HG03159 (cell line): ENCODE results near the gene NRG2.

Experiments used
- ATAC-seq: cut with Tn5 transposase; IDR thresholded peaks from one replicate; pipeline ENCODE4 v1.9.1; 2021; ENCODE audit warnings: mild to moderate bottlenecking, moderate library complexity; ENCODE audit not compliant: unreplicated experiment

NRG2 gene

GRCh38 chr5:140013536-140013935 is 29.6 kb downstream of the NRG2 start:
- ATAC-seq: no peak

DNA sequence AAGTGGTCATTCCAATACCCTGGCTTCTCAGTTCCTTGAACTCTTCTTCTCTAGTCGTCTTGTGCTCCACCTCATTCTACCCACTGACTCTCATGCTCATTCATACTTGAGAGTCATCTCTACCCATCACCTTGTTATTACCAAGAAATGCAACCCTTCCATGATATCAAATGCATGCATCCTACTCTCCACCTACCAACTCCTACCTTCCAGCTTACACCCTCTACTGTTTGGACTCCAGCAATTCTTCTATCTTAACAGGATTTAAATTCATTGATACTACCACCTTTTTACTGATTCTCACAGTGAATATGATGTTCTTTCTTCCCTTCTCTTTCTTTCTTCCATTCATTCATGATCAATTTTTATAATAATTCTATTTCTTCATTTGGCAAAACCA is 30.7 kb downstream of the NRG2 start:
- ATAC-seq: no peak

DNA sequence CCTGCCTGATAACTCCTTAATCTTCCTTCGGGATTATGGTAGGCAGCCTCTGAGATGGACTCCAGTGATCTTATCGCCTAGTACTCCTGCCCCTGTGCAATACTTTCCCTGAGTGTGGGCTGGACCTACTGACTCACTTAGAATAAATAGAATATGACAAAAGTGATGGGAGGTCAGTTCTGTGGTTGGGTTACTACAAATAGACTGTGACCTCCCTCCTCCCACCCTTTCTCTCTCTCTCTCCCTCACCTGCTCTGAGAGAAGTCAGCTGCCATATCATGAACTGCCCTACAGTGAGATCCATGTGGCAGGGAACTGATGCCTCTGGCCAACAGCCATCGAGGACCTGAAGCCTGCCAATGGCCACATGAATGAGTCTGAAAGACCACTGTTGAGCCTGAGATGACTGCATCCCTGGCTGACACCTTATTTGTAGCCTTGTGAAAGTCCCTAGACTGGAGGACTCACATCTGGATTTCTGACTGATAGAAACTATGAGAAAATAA is 31.7 kb downstream of the NRG2 start:
- peak; percentile 78 for ATAC-seq

DNA sequence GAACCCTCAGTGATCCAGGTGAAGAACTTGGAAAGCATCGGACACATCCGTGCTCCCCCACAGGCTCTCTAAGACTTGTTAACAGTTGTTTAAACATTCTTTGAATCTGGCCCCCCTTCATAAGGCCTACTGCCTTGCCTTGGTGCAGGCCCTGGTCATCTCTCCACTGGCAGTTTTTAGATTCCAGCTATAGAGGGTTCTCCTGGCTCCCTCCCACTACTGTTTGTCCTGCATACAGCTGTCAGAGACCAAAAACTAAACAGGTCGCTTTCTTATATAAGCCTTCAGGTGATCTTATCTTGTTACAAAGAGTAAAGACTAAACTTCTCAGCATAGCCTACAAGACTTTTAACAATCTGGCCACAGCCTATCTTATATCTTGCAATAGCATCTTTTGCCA is 32.3 kb downstream of the NRG2 start:
- no peak for ATAC-seq

GRCh38 chr5:140007311-140007710 is 35.8 kb downstream of the NRG2 start:
- no peak for ATAC-seq

DNA sequence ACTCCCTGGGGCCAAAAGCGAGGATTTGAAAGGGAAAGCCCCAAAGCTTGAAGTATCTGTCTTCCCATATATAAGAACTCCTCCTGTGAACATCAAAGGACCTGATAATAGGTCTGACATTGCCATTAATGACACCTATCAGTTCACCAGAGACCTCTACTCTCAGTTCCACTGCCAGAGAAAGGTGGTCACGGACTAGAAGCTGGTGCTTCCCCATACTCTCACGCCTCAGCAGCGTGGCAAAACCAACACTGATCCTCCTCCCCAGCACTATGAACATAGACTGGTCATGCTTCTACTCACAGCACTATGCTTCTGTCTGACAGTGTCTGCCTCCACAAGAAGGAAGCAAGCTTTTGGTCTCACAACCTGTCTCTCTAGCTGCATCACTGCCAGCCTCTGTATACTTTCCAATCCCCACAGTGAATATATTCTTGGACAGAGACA is 37.9 kb downstream of the NRG2 start:
- peak; percentile 97 for ATAC-seq

GRCh38 chr5:140004174-140004573 is 38.9 kb downstream of the NRG2 start:
- ATAC-seq: no peak

GRCh38 chr5:140003519-140003918 is 39.6 kb downstream of the NRG2 start:
- no peak for ATAC-seq

DNA sequence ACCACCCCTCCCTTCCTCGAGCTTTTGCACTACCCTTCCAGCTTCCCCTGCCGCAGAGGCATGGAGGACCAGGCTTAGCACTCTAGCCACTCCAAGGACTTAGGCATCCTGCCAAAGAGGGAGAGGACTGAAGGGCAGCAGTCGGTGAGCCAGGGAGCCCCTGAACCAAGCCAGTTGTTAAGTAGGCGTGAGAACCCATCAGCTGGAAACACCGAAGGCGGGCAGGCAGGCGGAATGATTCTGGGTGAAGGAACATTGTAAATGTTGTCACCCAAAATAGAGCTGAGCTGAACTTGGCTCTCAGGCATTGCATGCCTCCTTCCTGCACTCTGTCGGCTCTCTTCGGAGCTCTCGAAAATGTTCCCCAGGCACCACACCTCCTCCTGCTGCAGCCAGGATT is 42.8 kb downstream of the NRG2 start:
- ATAC-seq: no peak

DNA sequence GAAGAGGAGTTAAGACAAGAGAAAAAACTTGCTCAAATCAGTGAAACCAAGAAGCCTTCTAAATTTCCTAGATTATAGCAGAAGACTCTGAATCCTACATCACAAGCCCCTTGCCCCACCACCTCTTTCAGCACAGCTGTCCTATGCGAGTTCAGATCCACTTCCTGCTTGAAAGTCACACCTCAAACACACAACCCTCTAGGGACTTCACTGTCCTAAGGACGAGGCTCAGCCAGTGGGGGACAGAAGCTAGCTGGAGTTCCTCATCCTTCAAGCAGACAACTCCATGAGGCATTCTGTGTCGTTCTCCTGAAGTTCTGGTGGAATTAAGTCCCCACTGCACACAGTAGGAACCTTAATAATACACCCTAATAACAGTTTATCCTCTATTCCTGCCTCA is 44.3 kb downstream of the NRG2 start:
- ATAC-seq: no peak

DNA sequence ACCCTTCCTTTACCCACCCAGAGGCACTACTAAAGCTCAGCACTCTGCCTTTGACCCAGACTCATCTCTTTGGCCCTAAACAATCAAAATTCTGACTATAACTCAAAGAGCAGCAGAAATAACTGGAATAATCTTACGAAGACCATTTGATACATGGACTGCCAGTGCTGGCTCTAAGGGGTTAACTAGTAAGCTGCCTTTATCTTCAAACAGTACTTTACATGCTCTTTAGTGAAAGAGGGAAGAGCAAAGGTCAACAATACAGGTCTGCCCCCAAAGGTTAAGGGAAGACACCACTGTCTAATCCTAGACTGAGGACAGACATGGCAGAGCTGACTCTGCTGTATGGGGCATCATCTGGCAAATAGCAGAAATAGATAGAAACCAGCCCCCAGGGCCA is 45.8 kb downstream of the NRG2 start:
- no peak for ATAC-seq

DNA sequence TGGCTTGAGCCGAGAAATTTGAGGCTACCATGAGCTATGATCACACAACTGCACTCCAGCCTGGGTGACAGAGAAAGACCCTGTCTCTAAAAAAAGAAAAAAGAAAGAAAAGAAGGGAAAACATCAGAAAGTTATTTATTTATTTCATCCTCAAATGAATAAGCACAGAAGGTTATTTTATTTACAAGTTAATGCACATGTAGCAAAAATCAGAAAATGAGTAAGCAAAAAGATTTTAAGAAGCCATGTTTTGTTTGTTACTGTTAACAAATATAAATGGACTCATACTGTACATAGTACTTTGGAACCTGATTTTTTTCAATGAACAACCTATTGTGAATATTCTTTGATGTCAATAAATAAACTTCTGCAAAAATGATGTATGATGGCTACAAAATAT is 47.2 kb downstream of the NRG2 start:
- no peak for ATAC-seq

GRCh38 chr5:139994234-139994633 is 48.9 kb downstream of the NRG2 start:
- no peak for ATAC-seq

DNA sequence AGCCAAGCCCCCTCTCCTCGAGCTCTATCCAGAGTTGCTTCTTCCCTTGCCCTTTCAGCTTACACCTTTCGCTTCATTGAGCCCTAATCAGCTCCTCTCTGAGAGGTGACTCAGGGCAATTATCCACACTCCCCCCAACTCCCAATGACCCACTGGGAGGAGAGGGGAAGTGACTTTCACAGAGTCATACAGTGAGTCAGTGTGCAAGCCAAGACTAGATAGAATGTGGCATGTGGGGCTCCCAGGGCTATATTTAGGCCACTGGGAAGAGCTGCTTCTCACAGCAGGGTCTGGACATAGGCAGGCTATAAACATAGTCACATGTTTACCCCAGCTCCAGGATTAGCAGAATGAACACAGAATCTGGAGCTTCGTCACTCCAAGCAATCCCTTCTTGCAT is 57.4 kb downstream of the NRG2 start:
- ATAC-seq: no peak

- ATAC-seq: no peak
Observed at GRCh38 chr5:139985290-139985689, 57.8 kb downstream of the NRG2 start.

DNA sequence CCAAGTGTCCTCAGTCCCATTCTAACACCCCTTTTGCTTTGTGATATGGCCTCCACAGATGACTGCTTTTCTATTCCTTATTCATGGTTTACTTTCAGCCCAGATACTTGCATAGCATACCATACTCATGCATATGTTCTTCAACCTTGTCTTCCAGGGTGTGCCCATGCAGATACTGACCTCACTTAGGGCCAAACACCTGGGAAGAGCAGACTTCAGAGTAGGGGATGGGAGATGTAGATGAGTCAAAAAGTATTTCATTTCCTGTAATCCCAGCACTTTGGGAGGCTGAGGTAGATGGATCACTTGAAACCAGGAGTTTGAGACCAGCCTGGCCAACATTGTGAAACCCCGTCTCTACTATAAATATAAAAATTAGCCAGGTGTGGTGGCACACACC is 58.3 kb downstream of the NRG2 start:
- no peak for ATAC-seq

DNA sequence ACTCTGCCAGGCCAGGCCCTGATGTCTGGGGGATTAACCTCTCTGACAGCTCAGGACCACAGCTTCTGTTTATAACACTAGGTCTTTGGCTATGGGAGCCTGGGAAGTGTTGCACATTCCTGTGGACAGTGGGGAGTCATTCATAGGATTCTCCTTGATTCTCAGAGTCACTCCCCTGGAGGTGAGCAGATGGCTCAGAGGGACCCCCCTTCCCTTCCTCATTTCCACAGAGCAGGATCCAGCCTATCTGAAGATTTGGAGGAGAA is 60.2 kb downstream of the NRG2 start:
- no peak for ATAC-seq

DNA sequence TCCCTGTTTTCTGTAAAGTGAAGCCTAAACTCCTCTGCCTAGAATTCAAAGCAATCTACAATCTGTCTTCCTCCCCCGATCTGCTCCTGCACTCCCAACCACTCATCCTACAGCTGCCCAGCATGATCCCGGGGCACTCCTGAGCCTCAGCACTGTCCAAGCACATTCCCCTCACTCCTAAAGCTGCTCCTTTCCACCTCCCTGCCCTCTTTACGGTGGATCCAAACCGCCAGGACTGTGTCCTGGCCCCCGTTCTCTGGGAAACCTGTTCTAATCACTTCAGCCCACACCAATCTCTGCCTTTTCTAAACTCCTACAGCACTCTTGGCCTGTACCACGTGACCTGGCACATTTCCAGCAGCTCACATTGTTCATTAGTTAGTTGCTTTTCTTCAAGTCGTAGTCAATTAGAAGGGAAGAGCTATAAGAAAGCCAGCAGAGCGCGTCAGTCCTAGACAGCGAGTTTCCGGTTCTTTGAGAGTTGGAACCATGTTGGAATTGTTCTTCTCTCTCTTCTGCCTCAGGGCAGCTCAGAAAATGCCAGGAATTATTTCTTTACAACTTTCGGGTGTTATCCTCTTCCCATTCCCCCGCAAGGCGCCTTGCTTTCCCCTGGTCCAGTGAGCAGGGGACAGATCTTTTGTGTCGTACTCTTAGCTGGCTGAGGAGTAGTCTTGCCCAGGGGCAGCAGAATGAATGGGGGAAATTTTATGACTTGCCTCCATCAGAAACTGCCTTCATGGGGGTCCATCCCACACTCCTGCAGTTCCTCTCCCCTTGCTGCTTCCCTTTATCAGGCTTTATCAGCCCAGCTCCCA is 60.7 kb downstream of the NRG2 start:
- no peak for ATAC-seq

DNA sequence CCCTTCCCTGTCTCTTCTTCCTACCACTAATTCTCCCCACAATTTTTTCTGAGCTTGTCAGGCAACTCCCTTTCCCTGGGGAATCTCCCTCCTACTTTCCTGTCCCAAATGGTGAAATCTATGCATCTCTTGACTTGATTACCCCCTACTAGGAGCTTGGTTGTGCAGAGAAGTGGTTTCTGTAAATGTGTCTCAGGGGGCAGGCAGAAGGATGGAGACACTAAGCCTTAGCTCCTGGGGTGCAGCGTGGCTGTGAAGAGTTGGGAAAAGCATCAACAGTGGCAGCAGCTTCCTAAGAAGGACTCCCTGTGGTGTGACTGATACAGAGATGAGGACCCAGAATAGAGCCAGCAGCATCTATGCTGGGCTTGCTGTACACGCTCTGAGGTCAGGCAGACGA is 62.3 kb downstream of the NRG2 start:
- no peak for ATAC-seq

DNA sequence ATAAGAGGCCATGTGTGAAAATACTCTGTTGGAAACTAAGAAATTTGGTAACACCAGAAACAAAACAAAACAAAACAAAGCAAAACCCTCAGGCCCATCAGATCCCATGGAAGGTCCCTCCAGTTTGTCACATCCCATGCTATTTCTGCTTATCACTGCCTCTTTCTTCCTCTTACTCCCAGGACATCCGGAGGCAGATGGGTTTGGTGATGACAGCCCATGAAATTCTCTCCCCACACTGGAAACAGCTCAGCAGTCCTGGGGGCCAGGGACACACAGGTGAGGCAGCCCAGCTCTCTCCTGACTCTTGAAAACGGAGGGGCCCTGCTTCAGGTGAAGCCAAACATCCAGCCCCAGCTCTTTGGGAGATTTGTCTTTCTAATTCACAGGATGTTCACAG is 63.2 kb downstream of the NRG2 start:
- ATAC-seq: no peak

- ATAC-seq: no peak
Observed at GRCh38 chr5:139979518-139979917, 63.6 kb downstream of the NRG2 start.

GRCh38 chr5:139976703-139977102 is 66.4 kb downstream of the NRG2 start:
- ATAC-seq: no peak

- no peak for ATAC-seq
Observed at GRCh38 chr5:139975942-139976341, 67.2 kb downstream of the NRG2 start.
